NB4 (cell line): ENCODE measurements around the gene STX1A.
"Not testable (repeated sequence)": the region's sequence is repeated elsewhere in the genome, so short reads cannot be mapped to it uniquely, and the experiment has no call there.

Experiments used
- DNase-seq: peaks from one replicate; pipeline ENCODE4 v3.0.0; 2010; ENCODE audit warnings: low read depth
- H3K4me3 ChIP-seq: one replicate; pipeline ENCODE4 v1.5.1; 2011; ENCODE audit warnings: mild to moderate bottlenecking, low read depth, low read length, moderate library complexity
- CTCF ChIP-seq: IDR thresholded peaks from one replicate; pipeline ENCODE4 v1.5.1; 2012; ENCODE audit warnings: low read depth, low read length
- MAX ChIP-seq: IDR thresholded peaks from 2 replicates; pipeline ENCODE4 v1.6.1; 2011; ENCODE audit warnings: low read depth, low read length
- MYC ChIP-seq: IDR thresholded peaks from 2 replicates; pipeline ENCODE4 v1.6.1; 2011; ENCODE audit warnings: low read depth, low read length
- POLR2A ChIP-seq: IDR thresholded peaks from 2 replicates; pipeline ENCODE4 v1.6.1; 2011; ENCODE audit warnings: mild to moderate bottlenecking; ENCODE audit not compliant: insufficient read length; ENCODE audit errors: extremely low read depth

STX1A gene

GRCh38 chr7:73730485-73730884 lies 11.0 kb upstream of the STX1A start:
- H3K4me3 ChIP-seq, result no peak overlapping the region
- TF ChIP-seq POLR2A (no peak), CTCF (no peak)
- no peak for DNase-seq

- DNase-seq, result no peak
- TF ChIP-seq MYC, result no peak
- no peak for TF ChIP-seq CTCF
- TF ChIP-seq MAX, result no peak
- no peak for TF ChIP-seq POLR2A
These were observed 9.1 kb upstream of the STX1A start for GRCh38 chr7:73728551-73728950.

GRCh38 chr7:73727952-73728351 lies 8.5 kb upstream of the STX1A start:
- H3K4me3 ChIP-seq, result no peak overlapping the region
- TF ChIP-seq CTCF (no peak), MAX (no peak), MYC (no peak), POLR2A (no peak)
- no peak for DNase-seq

More at GRCh38 chr7:73728551-73728950, 9.1 kb upstream of the STX1A start:
- no peak overlapping the region for H3K4me3 ChIP-seq

GRCh38 chr7:73726083-73726466 lies 6.6 kb upstream of the STX1A start:
- no peak for TF ChIP-seq CTCF
- TF ChIP-seq POLR2A, result no peak
- no peak for DNase-seq

GRCh38 chr7:73723813-73724212 lies 4.3 kb upstream of the STX1A start:
- no peak for TF ChIP-seq CTCF
- no peak for DNase-seq
- H3K4me3 ChIP-seq, result no peak overlapping the region

More at GRCh38 chr7:73726083-73726466, 6.6 kb upstream of the STX1A start:
- H3K4me3 ChIP-seq, result no peak overlapping the region

GRCh38 chr7:73722785-73723184 lies 3.3 kb upstream of the STX1A start:
- DNase-seq, result no peak
- TF ChIP-seq CTCF, result no peak
- TF ChIP-seq MYC, result no peak
- TF ChIP-seq POLR2A, result no peak
- no peak for TF ChIP-seq MAX
- no peak overlapping the region for H3K4me3 ChIP-seq

GRCh38 chr7:73722182-73722581 lies 2.7 kb upstream of the STX1A start:
- not testable (repeated sequence) for H3K4me3 ChIP-seq
- peak; percentile 13 for DNase-seq
